WTC11 (cell line): ENCODE data around the gene IQCE. TPM values are rescaled to one million over a fixed set of nuclear protein-coding genes. Genes with fewer than 3 reads are reported as not detected.
A peak's percentile ranks its signal among the peaks of the same experiment; 100 is the strongest.

Experiments
- ATAC-seq: fragments of 200-7000 bp; cut with Tn5 transposase; 2 replicates; pipeline ENCODE4 v1.10.0; 2021; ENCODE audit warnings: mild to moderate bottlenecking, moderate library complexity
- CTCF ChIA-PET: fragments of 300-600 bp; sonication (Branson Sonifier 250); formaldehyde crosslinking; loops from one replicate; lab custom pipeline; 2021; ENCODE audit warnings: antibody characterized with exemption; lab: Charles Lee
- POLR2A ChIA-PET: fragments of 350-600 bp; sonication (Branson Sonifier 250); formaldehyde crosslinking; loops from one replicate; lab custom pipeline; 2021; ENCODE audit warnings: antibody characterized with exemption; lab: Charles Lee
- DNase-seq: peaks from one replicate; pipeline ENCODE4 v3.0.0; 2021; ENCODE audit warnings: low spot score
- H3K27ac Mint-ChIP-seq: 2 replicates; pipeline ENCODE4 v1.8.0; 2021; ENCODE audit warnings: mixed read lengths
- H3K27me3 Mint-ChIP-seq: 2 replicates; pipeline ENCODE4 v1.8.0; 2021; ENCODE audit warnings: low read depth, mild to moderate bottlenecking, moderate library complexity, mixed read lengths
- H3K36me3 Mint-ChIP-seq: 2 replicates; pipeline ENCODE4 v1.8.0; 2021; ENCODE audit warnings: mixed read lengths
- H3K4me1 Mint-ChIP-seq: 2 replicates; pipeline ENCODE4 v1.8.0; 2022; ENCODE audit warnings: mixed read lengths
- H3K4me3 Mint-ChIP-seq: 2 replicates; pipeline ENCODE4 v1.8.0; 2021; ENCODE audit warnings: mild to moderate bottlenecking, moderate library complexity, mixed read lengths
- H3K9me3 Mint-ChIP-seq: 2 replicates; pipeline ENCODE4 v1.8.0; 2021; ENCODE audit warnings: mixed read lengths
- ATF1 ChIP-seq: sonication (generic); formaldehyde crosslinking; IDR thresholded peaks from 2 replicates; pipeline ENCODE4 v1.8.1; 2023; ENCODE audit warnings: mild to moderate bottlenecking, moderate library complexity, missing genetic modification reagents
- CBFB ChIP-seq: sonication (generic); formaldehyde crosslinking; IDR thresholded peaks from 2 replicates; pipeline ENCODE4 v1.8.1; 2022; ENCODE audit warnings: mild to moderate bottlenecking, low read depth, missing genetic modification reagents
- CREM ChIP-seq: sonication (generic); formaldehyde crosslinking; IDR thresholded peaks from 2 replicates; pipeline ENCODE4 v1.8.1; 2022; ENCODE audit warnings: mild to moderate bottlenecking, missing genetic modification reagents, moderate library complexity
- ELF4 ChIP-seq: sonication (generic); formaldehyde crosslinking; IDR thresholded peaks from 2 replicates; pipeline ENCODE4 v1.8.1; 2022; ENCODE audit warnings: low read depth, mild to moderate bottlenecking, moderate library complexity, missing genetic modification reagents
- ETV6 ChIP-seq: sonication (generic); formaldehyde crosslinking; IDR thresholded peaks from 2 replicates; pipeline ENCODE4 v1.8.1; 2022; ENCODE audit warnings: mild to moderate bottlenecking, missing genetic modification reagents
- FOXK1 ChIP-seq: sonication (generic); formaldehyde crosslinking; IDR thresholded peaks from 2 replicates; pipeline ENCODE4 v1.8.0; 2022; ENCODE audit warnings: mild to moderate bottlenecking, moderate library complexity, missing genetic modification reagents
- IRF2 ChIP-seq: sonication (generic); formaldehyde crosslinking; IDR thresholded peaks from 2 replicates; pipeline ENCODE4 v1.8.0; 2022; ENCODE audit warnings: low read depth, missing genetic modification reagents, borderline replicate concordance
- JAZF1 ChIP-seq: fragments of 250-450 bp; sonication (Bioruptor Pico); IDR thresholded peaks from 2 replicates; pipeline ENCODE4 v1.9.0; 2021; ENCODE audit warnings: moderate library complexity, mild to moderate bottlenecking, inconsistent platforms
- MLX ChIP-seq: sonication (generic); formaldehyde crosslinking; IDR thresholded peaks from 2 replicates; pipeline ENCODE4 v1.8.1; 2023; ENCODE audit warnings: mild to moderate bottlenecking, missing genetic modification reagents, moderate library complexity
- NFATC4 ChIP-seq: fragments of 250-450 bp; sonication (Bioruptor Pico); IDR thresholded peaks from 2 replicates; pipeline ENCODE4 v1.9.0; 2021; ENCODE audit warnings: mild to moderate bottlenecking
- NFYB ChIP-seq: sonication (generic); formaldehyde crosslinking; conservative IDR thresholded peaks from 2 replicates; pipeline ENCODE4 v1.8.0; 2022; ENCODE audit warnings: low read depth, missing genetic modification reagents
- NR3C1 ChIP-seq: sonication (generic); formaldehyde crosslinking; conservative IDR thresholded peaks from 2 replicates; pipeline ENCODE4 v1.8.1; 2023; ENCODE audit warnings: low read depth, mild to moderate bottlenecking, missing genetic modification reagents
- PRDM15 ChIP-seq: sonication (generic); formaldehyde crosslinking; IDR thresholded peaks from 2 replicates; pipeline ENCODE4 v1.8.0; 2022; ENCODE audit warnings: missing genetic modification reagents
- PRRX2 ChIP-seq: fragments of 250-450 bp; sonication (Bioruptor Pico); IDR thresholded peaks from 2 replicates; pipeline ENCODE4 v1.8.0; 2021; ENCODE audit warnings: mild to moderate bottlenecking
- RELA ChIP-seq: sonication (generic); formaldehyde crosslinking; IDR thresholded peaks from 2 replicates; pipeline ENCODE4 v1.8.1; 2022; ENCODE audit warnings: missing genetic modification reagents, mild to moderate bottlenecking, borderline replicate concordance
- USF2 ChIP-seq: sonication (generic); formaldehyde crosslinking; IDR thresholded peaks from 2 replicates; pipeline ENCODE4 v1.8.1; 2023; ENCODE audit warnings: mild to moderate bottlenecking, missing genetic modification reagents, moderate library complexity
- ZBTB43 ChIP-seq: sonication (generic); formaldehyde crosslinking; IDR thresholded peaks from 2 replicates; pipeline ENCODE4 v1.8.1; 2023; ENCODE audit warnings: mild to moderate bottlenecking, missing genetic modification reagents
- ZNF232 ChIP-seq: sonication (generic); formaldehyde crosslinking; IDR thresholded peaks from 2 replicates; pipeline ENCODE4 v1.8.0; 2022; ENCODE audit warnings: mild to moderate bottlenecking, missing genetic modification reagents
- ZNF263 ChIP-seq: sonication (generic); formaldehyde crosslinking; IDR thresholded peaks from 2 replicates; pipeline ENCODE4 v1.8.1; 2022; ENCODE audit warnings: low read depth, mild to moderate bottlenecking, moderate library complexity, missing genetic modification reagents
- ZNF416 ChIP-seq: fragments of 250-450 bp; sonication (Bioruptor Pico); IDR thresholded peaks from 2 replicates; pipeline ENCODE4 v1.9.0; 2021; ENCODE audit warnings: mild to moderate bottlenecking, inconsistent platforms
- ZNF423 ChIP-seq: fragments of 250-450 bp; sonication (Bioruptor Pico); IDR thresholded peaks from 2 replicates; pipeline ENCODE4 v2.1.2; 2022; ENCODE audit warnings: mild to moderate bottlenecking, moderate library complexity
- total RNA-seq: library from RNA; stranded (reverse); gene quantifications from 3 replicates; pipeline ENCODE4 v1.2.3, GENCODE V29; 2021
- TF ChIP-seq, protein P1 (sequence below): fragments of 250-450 bp; sonication (Bioruptor Pico); IDR thresholded peaks from 2 replicates; pipeline ENCODE4 v1.8.0; 2021; ENCODE audit warnings: mild to moderate bottlenecking
- TF ChIP-seq, protein P2 (sequence below): fragments of 250-450 bp; sonication (Bioruptor Pico); conservative IDR thresholded peaks from 2 replicates; pipeline ENCODE4 v1.9.0; 2021; ENCODE audit warnings: mild to moderate bottlenecking

Gene IQCE
- total RNA-seq, 1 experiment from 2014 or later = 4.4 TPM

GRCh38 chr7:2657920-2658671 is 99.3 kb downstream of the IQCE start (continued):
- TF ChIP-seq ZNF423 = no peak
- TF ChIP-seq IRF2 (CRISPR knock-in tag) = no peak
- TF ChIP-seq, all 79 proteins: peak for 0

GRCh38 chr7:2658941-2659340 is 100.2 kb downstream of the IQCE start:
- H3K36me3 Mint-ChIP-seq = peaks cover 18% of the 10 kb centered on the region
- no peaks in the 10 kb centered on the region for H3K4me1 Mint-ChIP-seq
- CTCF ChIA-PET = interaction anchor here (0.8 to 4.5 kb wide), 8 partner anchors 12 to 207 kb away, joined by 3 to 32 read pairs (median 9); no protein-coding TSS in a partner anchor
- no peak overlapping the region for H3K27ac Mint-ChIP-seq
- no peak for DNase-seq
- no peaks in the 10 kb centered on the region for H3K9me3 Mint-ChIP-seq
- no peak for ATAC-seq
- no peak overlapping the region for H3K4me3 Mint-ChIP-seq
- no peaks in the 10 kb centered on the region for H3K27me3 Mint-ChIP-seq
- POLR2A ChIA-PET = no interaction called here
- TF ChIP-seq JAZF1 (CRISPR knock-in tag) (no peak), ZNF416 (no peak), NFYB (CRISPR knock-in tag) (no peak), RELA (CRISPR knock-in tag) (no peak), NFATC4 (CRISPR knock-in tag) (no peak), ZNF263 (CRISPR knock-in tag) (no peak), IRF2 (CRISPR knock-in tag) (no peak), PRDM15 (CRISPR knock-in tag) (no peak), ATF1 (CRISPR knock-in tag) (no peak), ETV6 (CRISPR knock-in tag) (no peak), NR3C1 (no peak), PRRX2 (CRISPR knock-in tag) (no peak), FOXK1 (CRISPR knock-in tag) (no peak), ZNF232 (CRISPR knock-in tag) (no peak), CREM (CRISPR knock-in tag) (no peak)
- TF ChIP-seq, protein P1, sequence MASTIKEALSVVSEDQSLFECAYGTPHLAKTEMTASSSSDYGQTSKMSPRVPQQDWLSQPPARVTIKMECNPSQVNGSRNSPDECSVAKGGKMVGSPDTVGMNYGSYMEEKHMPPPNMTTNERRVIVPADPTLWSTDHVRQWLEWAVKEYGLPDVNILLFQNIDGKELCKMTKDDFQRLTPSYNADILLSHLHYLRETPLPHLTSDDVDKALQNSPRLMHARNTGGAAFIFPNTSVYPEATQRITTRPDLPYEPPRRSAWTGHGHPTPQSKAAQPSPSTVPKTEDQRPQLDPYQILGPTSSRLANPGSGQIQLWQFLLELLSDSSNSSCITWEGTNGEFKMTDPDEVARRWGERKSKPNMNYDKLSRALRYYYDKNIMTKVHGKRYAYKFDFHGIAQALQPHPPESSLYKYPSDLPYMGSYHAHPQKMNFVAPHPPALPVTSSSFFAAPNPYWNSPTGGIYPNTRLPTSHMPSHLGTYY (CRISPR knock-in tag) = no peak

GRCh38 chr7:2659556-2660358 is 101.0 kb downstream of the IQCE start:
- no peaks in the 10 kb centered on the region for H3K27me3 Mint-ChIP-seq
- peaks cover 4% of the 10 kb centered on the region; the same call in 1 of the 2 replicates for H3K4me1 Mint-ChIP-seq
- H3K27ac Mint-ChIP-seq = peak overlapping the region; percentile 68; the same call in 1 of the 2 replicates
- ATAC-seq (no peak), DNase-seq (no peak)
- H3K9me3 Mint-ChIP-seq = no peaks in the 10 kb centered on the region
- ChIA-PET CTCF (interaction anchor here (0.6 to 4.5 kb wide), 15 partner anchors 11 to 208 kb away, joined by 3 to 32 read pairs (median 5); no protein-coding TSS in a partner anchor), POLR2A (no interaction called here)
- H3K4me3 Mint-ChIP-seq = no peak overlapping the region
- H3K36me3 Mint-ChIP-seq = peaks cover 18% of the 10 kb centered on the region
- TF ChIP-seq, protein P2, sequence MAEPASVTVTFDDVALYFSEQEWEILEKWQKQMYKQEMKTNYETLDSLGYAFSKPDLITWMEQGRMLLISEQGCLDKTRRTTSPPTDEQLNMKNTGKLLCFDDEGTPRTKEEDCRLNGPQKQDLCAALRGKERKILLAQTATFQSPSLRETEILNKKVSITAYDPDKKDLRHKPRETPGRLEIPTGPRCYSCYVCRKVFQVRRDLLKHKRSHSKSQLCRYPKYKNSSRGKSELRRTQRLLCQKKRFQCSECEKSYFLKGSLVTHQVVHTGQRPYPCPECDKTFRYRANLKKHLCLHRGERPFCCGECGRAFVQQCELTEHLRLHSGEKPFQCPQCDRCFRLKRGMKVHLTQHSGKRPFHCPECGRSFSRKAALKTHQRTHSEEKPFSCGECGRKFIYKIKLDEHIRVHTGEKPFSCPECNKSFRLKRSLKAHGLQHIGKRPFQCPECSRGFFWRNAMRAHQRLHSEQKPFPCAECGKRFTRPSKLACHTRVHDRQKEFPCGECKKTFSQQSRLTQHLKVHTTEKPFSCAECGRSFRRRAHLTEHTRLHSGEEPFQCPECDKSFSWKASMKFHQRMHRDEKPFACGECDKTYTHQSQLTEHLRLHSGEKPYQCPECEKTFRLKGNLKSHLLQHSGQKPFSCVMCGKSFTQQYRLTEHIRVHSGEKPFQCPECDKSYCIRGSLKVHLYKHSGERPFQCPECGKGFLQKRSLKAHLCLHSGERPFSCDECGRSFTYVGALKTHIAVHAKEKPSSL (CRISPR knock-in tag) = no peak
- TF ChIP-seq ELF4 (no peak), MLX (CRISPR knock-in tag) (no peak), USF2 (no peak), ZBTB43 (CRISPR knock-in tag) (no peak), CBFB (CRISPR knock-in tag) (no peak)
